Fibroblast of lung (primary cell): ENCODE measurements around the gene SERPINB13.

Experiments used
- EZH2 ChIP-seq: IDR thresholded peaks from 2 replicates; pipeline ENCODE4 v1.5.1; 2012; ENCODE audit warnings: low read length, control low read depth, mild to moderate bottlenecking; ENCODE audit errors: missing control alignments
- TF ChIP-seq, protein P1 (sequence below), 2 donors: IDR thresholded peaks in 1 of 2; conservative IDR thresholded peaks in 1 of 2; 1 replicate in 1 of 2; 2 replicates in 1 of 2; pipeline ENCODE4 v1.5.1; 2011 to 2012; ENCODE audit warnings: low read length in 2 of 2, control low read depth in 1 of 2, inconsistent platforms in 1 of 2, low read depth in 1 of 2, mild to moderate bottlenecking in 1 of 2

DNA sequence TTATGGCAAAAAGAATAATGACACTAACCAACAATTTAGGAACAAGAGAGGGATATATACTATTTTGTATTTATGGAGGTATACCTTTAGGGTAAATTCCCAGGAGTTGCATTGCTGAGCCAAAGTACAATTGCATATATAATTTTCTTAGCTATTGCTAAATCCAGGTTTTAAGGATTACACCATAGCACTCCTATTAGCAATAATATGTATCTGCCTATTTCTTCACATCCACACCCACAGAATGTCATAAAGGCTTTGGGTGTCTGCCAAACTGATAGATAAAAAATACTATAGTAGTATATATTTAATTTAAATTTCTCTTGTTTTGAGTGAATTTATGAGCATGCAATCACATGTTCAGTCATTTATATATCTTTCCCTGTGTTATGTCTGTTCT, 11.5 kb upstream of the SERPINB13 start:
- TF ChIP-seq, protein P1, sequence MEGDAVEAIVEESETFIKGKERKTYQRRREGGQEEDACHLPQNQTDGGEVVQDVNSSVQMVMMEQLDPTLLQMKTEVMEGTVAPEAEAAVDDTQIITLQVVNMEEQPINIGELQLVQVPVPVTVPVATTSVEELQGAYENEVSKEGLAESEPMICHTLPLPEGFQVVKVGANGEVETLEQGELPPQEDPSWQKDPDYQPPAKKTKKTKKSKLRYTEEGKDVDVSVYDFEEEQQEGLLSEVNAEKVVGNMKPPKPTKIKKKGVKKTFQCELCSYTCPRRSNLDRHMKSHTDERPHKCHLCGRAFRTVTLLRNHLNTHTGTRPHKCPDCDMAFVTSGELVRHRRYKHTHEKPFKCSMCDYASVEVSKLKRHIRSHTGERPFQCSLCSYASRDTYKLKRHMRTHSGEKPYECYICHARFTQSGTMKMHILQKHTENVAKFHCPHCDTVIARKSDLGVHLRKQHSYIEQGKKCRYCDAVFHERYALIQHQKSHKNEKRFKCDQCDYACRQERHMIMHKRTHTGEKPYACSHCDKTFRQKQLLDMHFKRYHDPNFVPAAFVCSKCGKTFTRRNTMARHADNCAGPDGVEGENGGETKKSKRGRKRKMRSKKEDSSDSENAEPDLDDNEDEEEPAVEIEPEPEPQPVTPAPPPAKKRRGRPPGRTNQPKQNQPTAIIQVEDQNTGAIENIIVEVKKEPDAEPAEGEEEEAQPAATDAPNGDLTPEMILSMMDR (conservative IDR thresholded peaks at IDR 0.05 in 1 of 2, IDR thresholded peaks at IDR 0.05 in 1 of 2; ENCODE audit: low read depth in 1 of 2, low read length in 2 of 2) = no peak
- TF ChIP-seq EZH2 = no peak
